ENCODE measurements around the gene DPF3. TPM values are rescaled to one million over a fixed set of nuclear protein-coding genes. Genes with fewer than 3 reads are reported as not detected.

The DPF3 gene
- total RNA-seq, 4 donors from 2014 or later: 1.1 to 4.7 (median 1.8) TPM

GRCh38 chr14:72640911-72641485 is 252.9 kb downstream of the DPF3 start:
- no peak overlapping the region for H3K4me3 ChIP-seq (ENCODE audit: low read depth, poor library complexity, severe bottlenecking)
- no peak for DNase-seq (ENCODE audit: low spot score in 2 of 2)
- TF ChIP-seq POLR2A (IDR thresholded peaks at IDR 0.05): no peak
- no peak for TF ChIP-seq CTCF (IDR thresholded peaks at IDR 0.05)
- WGBS, 2 donors: 94% methylated on average over 8 of the region's 8 CpGs
- intact Hi-C loops (cut with DNase I; ENCODE audit: low total_unique reads): no loop called here

GRCh38 chr14:72638021-72638420 is 255.9 kb downstream of the DPF3 start:
- H3K4me3 ChIP-seq (ENCODE audit: low read depth, poor library complexity, severe bottlenecking): no peak overlapping the region
- WGBS, 2 donors: 61 to 75% methylated on average over 3 of the region's 3 CpGs
- intact Hi-C loops (cut with DNase I; ENCODE audit: low total_unique reads): no loop called here
- no peak for TF ChIP-seq CTCF (IDR thresholded peaks at IDR 0.05)
- TF ChIP-seq POLR2A (IDR thresholded peaks at IDR 0.05): no peak
- no peak for DNase-seq (ENCODE audit: low spot score in 2 of 2)

GRCh38 chr14:72636871-72637270 is 257.0 kb downstream of the DPF3 start:
- TF ChIP-seq CTCF (IDR thresholded peaks at IDR 0.05) (no peak), POLR2A (IDR thresholded peaks at IDR 0.05) (no peak)
- intact Hi-C loops (cut with DNase I; ENCODE audit: low total_unique reads): no loop called here

GRCh38 chr14:72636094-72636493 is 257.8 kb downstream of the DPF3 start:
- 70 to 90% methylated on average over 1 of the region's 1 CpG for WGBS, 2 donors
- no peak for DNase-seq (ENCODE audit: low spot score in 2 of 2)
- TF ChIP-seq CTCF (IDR thresholded peaks at IDR 0.05) (no peak), POLR2A (IDR thresholded peaks at IDR 0.05) (no peak)
- intact Hi-C loops (cut with DNase I; ENCODE audit: low total_unique reads): no loop called here
- H3K4me3 ChIP-seq (ENCODE audit: low read depth, poor library complexity, severe bottlenecking): no peak overlapping the region

More at GRCh38 chr14:72636871-72637270, 257.0 kb downstream of the DPF3 start:
- 91 to 93% methylated on average over 4 of the region's 4 CpGs for WGBS, 2 donors
- H3K4me3 ChIP-seq (ENCODE audit: low read depth, poor library complexity, severe bottlenecking): no peak overlapping the region
- no peak for DNase-seq (ENCODE audit: low spot score in 2 of 2)

- WGBS, 2 donors: 80 to 86% methylated on average over 4 of the region's 4 CpGs
- DNase-seq (ENCODE audit: low spot score in 2 of 2): peak in 1 of 2 donors; percentile 14
- TF ChIP-seq POLR2A (IDR thresholded peaks at IDR 0.05): no peak
- TF ChIP-seq CTCF (IDR thresholded peaks at IDR 0.05): no peak
- no peak overlapping the region for H3K4me3 ChIP-seq (ENCODE audit: low read depth, poor library complexity, severe bottlenecking)
- intact Hi-C loops (cut with DNase I; ENCODE audit: low total_unique reads): no loop called here
Measured at GRCh38 chr14:72634691-72635616, 258.9 kb downstream of the DPF3 start.

All from lower leg skin (tissue), 4 donors.